PFSK-1 (cell line): ENCODE data around the gene ZDHHC9.

Experiments used
- FOXP2 ChIP-seq: optimal IDR thresholded peaks from 2 replicates; pipeline ENCODE3; 2011; ENCODE audit warnings: borderline replicate concordance, control low read depth, inconsistent platforms; ENCODE audit not compliant: insufficient read depth; ENCODE audit errors: extremely low read length, extremely low read depth
- POLR2AphosphoS5 ChIP-seq: IDR thresholded peaks from 2 replicates; pipeline ENCODE4 v1.6.1; 2012; ENCODE audit warnings: low read depth, mild to moderate bottlenecking, control low read depth, low read length, moderate library complexity
- SIN3A ChIP-seq: IDR thresholded peaks from 2 replicates; pipeline ENCODE4 v1.6.1; 2012; ENCODE audit warnings: mild to moderate bottlenecking, low read length, moderate library complexity, borderline replicate concordance; ENCODE audit not compliant: insufficient read depth
- TAF1 ChIP-seq: IDR thresholded peaks from 2 replicates; pipeline ENCODE4 v1.6.1; 2012; ENCODE audit warnings: low read length, control low read depth, borderline replicate concordance; ENCODE audit not compliant: insufficient read depth
- TF ChIP-seq, protein P1 (sequence below), 2 experiments: IDR thresholded peaks; 2 replicates each; pipeline versions ENCODE4 v1.6.1 to v1.8.0; 2011 to 2012; ENCODE audit warnings: low read depth in 2 of 2, low read length in 2 of 2, control low read depth in 1 of 2, inconsistent platforms in 1 of 2, mild to moderate bottlenecking in 1 of 2, moderate library complexity in 1 of 2; ENCODE audit not compliant: insufficient read depth in 1 of 2

ZDHHC9 gene

DNA sequence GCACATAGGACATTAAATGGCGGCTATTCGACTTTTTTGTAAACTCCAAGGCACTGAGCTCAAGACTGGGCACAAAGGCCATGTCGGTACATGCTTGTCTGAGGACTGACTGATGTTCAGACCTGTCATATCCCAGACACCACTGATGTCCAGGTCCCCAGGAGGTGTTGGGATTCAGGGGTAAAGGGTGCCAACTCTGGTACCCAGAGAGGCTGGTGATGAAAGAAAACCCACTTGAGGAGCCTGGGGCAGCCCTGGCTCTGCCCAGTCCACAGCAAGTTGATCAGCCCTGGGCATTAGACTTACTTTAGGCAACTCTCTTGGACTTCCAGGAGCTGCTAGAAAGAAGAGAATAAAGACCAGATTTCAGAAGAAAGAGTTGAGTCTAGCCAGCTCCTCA lies 45.2 kb downstream of the ZDHHC9 start:
- TF ChIP-seq POLR2AphosphoS5 (no peak), FOXP2 (no peak), SIN3A (no peak), TAF1 (no peak)
- TF ChIP-seq, protein P1, sequence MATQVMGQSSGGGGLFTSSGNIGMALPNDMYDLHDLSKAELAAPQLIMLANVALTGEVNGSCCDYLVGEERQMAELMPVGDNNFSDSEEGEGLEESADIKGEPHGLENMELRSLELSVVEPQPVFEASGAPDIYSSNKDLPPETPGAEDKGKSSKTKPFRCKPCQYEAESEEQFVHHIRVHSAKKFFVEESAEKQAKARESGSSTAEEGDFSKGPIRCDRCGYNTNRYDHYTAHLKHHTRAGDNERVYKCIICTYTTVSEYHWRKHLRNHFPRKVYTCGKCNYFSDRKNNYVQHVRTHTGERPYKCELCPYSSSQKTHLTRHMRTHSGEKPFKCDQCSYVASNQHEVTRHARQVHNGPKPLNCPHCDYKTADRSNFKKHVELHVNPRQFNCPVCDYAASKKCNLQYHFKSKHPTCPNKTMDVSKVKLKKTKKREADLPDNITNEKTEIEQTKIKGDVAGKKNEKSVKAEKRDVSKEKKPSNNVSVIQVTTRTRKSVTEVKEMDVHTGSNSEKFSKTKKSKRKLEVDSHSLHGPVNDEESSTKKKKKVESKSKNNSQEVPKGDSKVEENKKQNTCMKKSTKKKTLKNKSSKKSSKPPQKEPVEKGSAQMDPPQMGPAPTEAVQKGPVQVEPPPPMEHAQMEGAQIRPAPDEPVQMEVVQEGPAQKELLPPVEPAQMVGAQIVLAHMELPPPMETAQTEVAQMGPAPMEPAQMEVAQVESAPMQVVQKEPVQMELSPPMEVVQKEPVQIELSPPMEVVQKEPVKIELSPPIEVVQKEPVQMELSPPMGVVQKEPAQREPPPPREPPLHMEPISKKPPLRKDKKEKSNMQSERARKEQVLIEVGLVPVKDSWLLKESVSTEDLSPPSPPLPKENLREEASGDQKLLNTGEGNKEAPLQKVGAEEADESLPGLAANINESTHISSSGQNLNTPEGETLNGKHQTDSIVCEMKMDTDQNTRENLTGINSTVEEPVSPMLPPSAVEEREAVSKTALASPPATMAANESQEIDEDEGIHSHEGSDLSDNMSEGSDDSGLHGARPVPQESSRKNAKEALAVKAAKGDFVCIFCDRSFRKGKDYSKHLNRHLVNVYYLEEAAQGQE (IDR thresholded peaks at IDR 0.05; ENCODE audit: insufficient read depth in 1 of 2, low read depth in 2 of 2, low read length in 2 of 2), result no peak

DNA sequence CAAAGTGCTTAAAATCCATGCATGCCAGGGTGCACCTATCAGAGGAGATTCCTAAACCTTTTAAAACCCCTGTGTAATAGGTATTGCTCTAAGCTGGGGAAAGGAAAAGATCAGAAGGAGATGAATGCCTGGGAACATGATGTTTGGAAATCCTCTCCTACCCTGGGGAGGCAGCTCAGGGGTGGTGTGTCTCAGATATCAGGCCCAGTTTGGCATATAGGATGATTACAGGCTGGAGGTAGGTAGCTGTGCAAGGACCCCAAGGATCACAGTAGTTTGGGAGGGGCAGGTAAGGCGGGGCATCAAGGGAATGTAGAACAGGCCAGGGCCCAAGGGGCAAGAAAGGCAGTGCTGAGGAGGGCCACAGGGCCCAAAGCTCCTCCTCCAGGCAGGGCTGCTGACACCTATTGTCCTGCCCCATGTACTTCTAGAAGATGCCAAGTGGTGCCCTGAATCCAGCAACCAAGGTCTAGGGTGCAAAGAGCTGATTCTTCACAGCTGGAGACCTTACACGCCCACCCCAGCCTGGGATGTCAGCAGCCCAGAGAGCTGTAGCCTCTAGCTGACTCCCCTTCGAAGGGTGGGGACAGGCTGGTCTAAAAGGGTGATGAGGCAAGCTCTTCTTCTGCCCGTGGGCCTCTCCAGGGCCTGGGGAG lies 46.3 kb downstream of the ZDHHC9 start:
- TF ChIP-seq SIN3A, result no peak
- no peak for TF ChIP-seq POLR2AphosphoS5
- TF ChIP-seq, protein P1 (IDR thresholded peaks at IDR 0.05; ENCODE audit: insufficient read depth in 1 of 2, low read depth in 2 of 2, low read length in 2 of 2), result no peak
- no peak for TF ChIP-seq TAF1
- TF ChIP-seq FOXP2, result no peak

DNA sequence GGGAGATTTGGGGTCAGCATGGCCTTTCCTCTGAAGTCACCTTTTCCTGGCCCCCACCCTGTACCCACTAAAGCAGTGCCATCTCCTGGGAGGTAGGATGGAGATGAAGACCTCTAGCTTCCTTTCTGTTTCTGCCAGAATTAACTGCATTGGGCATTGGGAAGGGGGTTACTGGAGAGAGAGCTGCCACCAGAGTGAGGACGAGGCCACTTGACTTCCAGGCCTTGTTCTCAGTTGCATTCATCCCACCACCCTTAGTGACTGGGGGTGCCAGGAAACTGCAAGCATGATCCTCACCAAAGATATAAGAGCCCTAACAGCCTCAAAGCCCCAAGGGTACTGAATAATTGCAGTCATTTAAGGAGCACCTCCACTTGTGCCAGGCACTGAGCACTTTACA lies 48.1 kb downstream of the ZDHHC9 start:
- TF ChIP-seq SIN3A (no peak), FOXP2 (no peak), POLR2AphosphoS5 (no peak), TAF1 (no peak)
- TF ChIP-seq, protein P1 (IDR thresholded peaks at IDR 0.05; ENCODE audit: insufficient read depth in 1 of 2, low read depth in 2 of 2, low read length in 2 of 2), result no peak

DNA sequence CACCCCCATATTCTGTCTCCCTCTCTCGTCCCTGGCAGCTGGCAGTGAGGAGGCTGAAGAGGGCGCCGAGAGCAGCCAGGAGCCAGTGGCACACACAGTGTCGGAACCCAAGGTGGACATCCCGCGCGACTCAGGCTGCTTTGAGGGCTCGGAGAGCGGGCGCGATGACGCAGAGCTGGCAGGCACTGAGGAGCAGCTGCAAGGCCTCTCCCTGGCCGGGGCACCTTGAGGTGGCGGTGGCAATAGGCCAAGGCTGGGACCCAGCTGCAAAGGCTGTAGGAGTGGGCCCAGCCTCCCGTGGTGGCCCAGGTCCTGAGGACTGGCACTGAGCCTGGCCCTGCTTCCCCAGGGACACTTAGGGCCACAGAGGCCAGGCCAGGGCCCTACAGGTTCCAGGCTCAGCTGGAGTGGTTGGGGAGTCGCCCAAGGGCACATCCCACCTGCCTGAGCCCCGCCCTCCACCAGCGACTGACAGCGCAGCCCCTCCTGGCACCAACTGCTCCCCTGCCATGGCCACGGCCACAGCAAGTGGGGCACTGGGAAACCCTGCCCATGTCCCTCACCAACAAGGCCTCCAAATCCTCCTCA lies 50.0 kb downstream of the ZDHHC9 start:
- TF ChIP-seq, protein P1 (IDR thresholded peaks at IDR 0.05; ENCODE audit: insufficient read depth in 1 of 2, low read depth in 2 of 2, low read length in 2 of 2), result no peak
- TF ChIP-seq SIN3A, result no peak
- no peak for TF ChIP-seq FOXP2
- no peak for TF ChIP-seq POLR2AphosphoS5
- TF ChIP-seq TAF1, result no peak
